SK-N-SH (cell line): ENCODE results near the gene SUCLG2. TPM values are rescaled to one million over a fixed set of nuclear protein-coding genes. Genes with fewer than 3 reads are reported as not detected.

ENCODE experiments used
- CTCF ChIA-PET: fragments of 300-600, 350-600 bp; formaldehyde crosslinking; extraction: SDS; loops from one replicate; lab custom pipeline; 2021; lab: Yijun Ruan, JAX
- POLR2A ChIA-PET: fragments of 350-600 bp; sonication (Branson Sonifier 250); formaldehyde crosslinking; extraction: SDS; loops from one replicate; lab custom pipeline; 2020; ENCODE audit warnings: antibody characterized with exemption, inconsistent platforms; lab: Yijun Ruan, JAX
- DNase-seq: peaks from one replicate; pipeline ENCODE4 v3.0.0; 2012
- H2AFZ ChIP-seq: fragments of 200-600 bp; sonication (generic); 2 replicates; pipeline ENCODE4 v1.8.1; 2016; ENCODE audit warnings: antibody characterized with exemption, mild to moderate bottlenecking, low read depth
- H3F3A ChIP-seq: fragments of 200-600 bp; sonication (generic); replicated peaks from 2 replicates; pipeline ENCODE3; 2016; ENCODE audit warnings: antibody characterized with exemption, mild to moderate bottlenecking; ENCODE audit not compliant: insufficient read depth
- H3K27ac ChIP-seq, 2 experiments: fragments of 200-500 bp in 1 of 2; fragments of 200-600 bp in 1 of 2; sonication (Bioruptor generic) in 1 of 2; sonication (generic), shearing (Covaris generic) in 1 of 2; 2 replicates each; pipeline versions ENCODE4 v1.5.1 to v1.6.1; 2014 to 2016; ENCODE audit warnings: low read depth in 2 of 2, inconsistent platforms in 1 of 2, low read length in 1 of 2, mild to moderate bottlenecking in 1 of 2, mixed read lengths in 1 of 2
- H3K27me3 ChIP-seq: fragments of 200-600 bp; sonication (generic), shearing (Covaris generic); 2 replicates; pipeline ENCODE4 v1.6.1; 2016; ENCODE audit warnings: mixed run types; ENCODE audit not compliant: insufficient read depth
- H3K36me3 ChIP-seq, 2 experiments: fragments of 200-500 bp in 1 of 2; fragments of 200-600 bp in 1 of 2; sonication (Bioruptor generic) in 1 of 2; sonication (generic) in 1 of 2; replicated peaks in 1 of 2; 2 replicates each; pipeline versions ENCODE3 to v1.5.1; 2014 to 2016; ENCODE audit warnings: low read length in 1 of 2, mild to moderate bottlenecking in 1 of 2; ENCODE audit not compliant: insufficient read depth in 2 of 2, control insufficient read depth in 1 of 2
- H3K4me1 ChIP-seq, 2 experiments: fragments of 200-500 bp in 1 of 2; fragments of 200-600 bp in 1 of 2; sonication (Bioruptor generic) in 1 of 2; sonication (generic), shearing (Covaris generic) in 1 of 2; 2 replicates each; pipeline versions ENCODE4 v1.5.1 to v1.6.1; 2014 to 2016; ENCODE audit warnings: low read depth in 1 of 2, low read length in 1 of 2, mixed run types in 1 of 2; ENCODE audit not compliant: insufficient read depth in 2 of 2, control insufficient read depth in 1 of 2
- H3K4me2 ChIP-seq: fragments of 200-600 bp; sonication (generic), shearing (Covaris generic); 2 replicates; pipeline ENCODE4 v1.6.1; 2017; ENCODE audit warnings: mixed run types
- H3K4me3 ChIP-seq, 2 experiments: fragments of 200-500 bp in 1 of 2; fragments of 200-600 bp in 1 of 2; sonication (Bioruptor generic) in 1 of 2; sonication (generic), shearing (Covaris generic) in 1 of 2; 2 replicates each; pipeline versions ENCODE4 v1.5.1 to v1.8.1; 2014 to 2016; ENCODE audit warnings: low read depth in 2 of 2, inconsistent platforms in 1 of 2, low read length in 1 of 2, mild to moderate bottlenecking in 1 of 2, mixed read lengths in 1 of 2, moderate library complexity in 1 of 2
- H3K79me2 ChIP-seq: fragments of 200-600 bp; sonication (generic); 2 replicates; pipeline ENCODE4 v1.8.1; 2017; ENCODE audit warnings: mild to moderate bottlenecking; ENCODE audit not compliant: insufficient read depth
- H3K9ac ChIP-seq: fragments of 200-600 bp; sonication (generic); 2 replicates; pipeline ENCODE4 v1.6.1; 2017; ENCODE audit warnings: mixed run types
- H3K9me2 ChIP-seq: fragments of 200-600 bp; sonication (generic); 2 replicates; pipeline ENCODE4 v1.6.1; 2017; ENCODE audit warnings: mixed run types
- H3K9me3 ChIP-seq: fragments of 200-600 bp; sonication (generic); 2 replicates; pipeline ENCODE4 v1.6.1; 2017; ENCODE audit warnings: mixed run types, mild to moderate bottlenecking, moderate library complexity
- H4K20me1 ChIP-seq: fragments of 200-600 bp; sonication (generic); 2 replicates; pipeline ENCODE4 v1.6.1; 2017; ENCODE audit warnings: mild to moderate bottlenecking, mixed run types; ENCODE audit not compliant: insufficient read depth
- EP300 ChIP-seq, 2 experiments: IDR thresholded peaks; 2 replicates each; pipeline versions ENCODE4 v1.4.0 to v1.6.1; 2012; ENCODE audit warnings: borderline replicate concordance in 1 of 2, low read depth in 1 of 2, low read length in 1 of 2
- FOSL2 ChIP-seq: IDR thresholded peaks from 2 replicates; pipeline ENCODE4 v1.4.0; 2012; ENCODE audit warnings: low read depth, mild to moderate bottlenecking, moderate library complexity, borderline replicate concordance
- FOXJ3 ChIP-seq: sonication (generic); formaldehyde crosslinking; IDR thresholded peaks from 2 replicates; pipeline ENCODE4 v1.5.1; 2020; ENCODE audit warnings: mild to moderate bottlenecking, missing genetic modification reagents
- GATA2 ChIP-seq: sonication (generic); formaldehyde crosslinking; IDR thresholded peaks from 2 replicates; pipeline ENCODE4 v1.5.0; 2020; ENCODE audit warnings: mild to moderate bottlenecking, missing genetic modification reagents
- MXI1 ChIP-seq: IDR thresholded peaks from 2 replicates; pipeline ENCODE4 v1.6.1; 2012; ENCODE audit warnings: mild to moderate bottlenecking, low read depth, low read length, improper control_type of control experiment
- NFIC ChIP-seq: IDR thresholded peaks from 2 replicates; pipeline ENCODE4 v1.4.0; 2012; ENCODE audit warnings: borderline replicate concordance
- PBX3 ChIP-seq: IDR thresholded peaks from 2 replicates; pipeline ENCODE4; 2012
- RAD21 ChIP-seq: IDR thresholded peaks from 2 replicates; pipeline ENCODE4 v1.6.1; 2012; ENCODE audit warnings: mild to moderate bottlenecking, low read length
- RXRA ChIP-seq: IDR thresholded peaks from 2 replicates; pipeline ENCODE4 v1.4.0; 2012; ENCODE audit warnings: low read depth, mild to moderate bottlenecking, borderline replicate concordance
- TEAD4 ChIP-seq: IDR thresholded peaks from 2 replicates; pipeline ENCODE4 v1.4.0; 2012; ENCODE audit warnings: mild to moderate bottlenecking, borderline replicate concordance; ENCODE audit not compliant: insufficient read depth
- WGBS: methylation state at CpG from one replicate; pipeline ENCODE4 v1.1.6; 2017; ENCODE audit warnings: low lambda C conversion rate; 5-methylcytosine and 5-hydroxymethylcytosine counted together
- polyA plus RNA-seq, 3 experiments: library from polyadenylated mRNA; depleted of rRNA; stranded (reverse); fragments of >200 nt; gene quantifications; 2 replicates each; pipeline ENCODE4 v1.2.3, GENCODE V29; 2012

Gene SUCLG2
- polyA plus RNA-seq, 1 of the 3 experiments (the other 2 are of a cell fraction), result 20.2 TPM

DNA sequence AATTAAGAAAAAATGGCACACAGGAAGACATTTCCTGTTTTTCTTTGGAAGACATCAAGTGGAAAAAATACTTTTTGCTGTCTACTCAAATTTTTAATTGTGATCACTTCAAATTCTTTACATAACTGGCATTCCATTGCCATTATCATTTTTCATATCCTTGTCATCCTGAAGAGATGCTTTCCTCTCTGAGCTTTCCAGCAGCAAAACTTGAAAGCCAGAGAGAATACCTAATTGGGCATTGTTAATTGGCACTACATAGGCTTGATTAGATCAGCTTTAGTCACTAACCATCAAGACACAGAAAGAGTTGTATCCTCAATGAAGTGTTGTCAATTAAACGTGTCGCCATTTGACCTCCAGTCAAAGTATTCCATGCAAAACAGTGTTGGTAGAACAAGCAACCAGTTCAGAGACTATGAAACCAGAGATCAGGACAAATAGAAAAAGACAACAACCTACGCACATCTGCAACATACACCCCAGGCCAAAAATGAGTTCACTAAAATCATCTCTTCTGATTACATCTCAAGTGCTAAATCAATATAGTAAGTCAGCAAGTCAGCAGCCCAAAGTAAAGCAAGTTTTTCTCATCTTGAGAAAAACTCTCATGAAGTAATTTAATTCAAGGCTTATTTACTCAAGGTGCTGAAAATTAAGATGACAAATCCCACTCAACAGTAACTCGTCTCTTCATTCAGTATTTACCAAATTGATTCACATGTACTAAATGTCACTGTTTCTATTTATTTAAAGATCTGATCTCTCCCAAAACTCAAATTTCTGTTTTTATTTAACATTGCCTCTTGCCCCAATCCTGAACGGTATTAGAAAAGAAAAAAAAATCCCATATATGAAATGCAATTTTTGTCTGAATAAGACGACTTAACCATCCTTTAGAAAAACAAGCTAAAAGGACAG is 123.0 kb downstream of the SUCLG2 start:
- Histone ChIP-seq H3K27me3 (no peaks in the 10 kb centered on the region), H3K4me1 (peaks cover 0 to 27% of the 10 kb centered on the region in 2 experiments; a peak in 3 of 4 replicates), H4K20me1 (no peaks in the 10 kb centered on the region), H3K4me3 (no peak overlapping the region), H3K4me2 (peak overlapping the region; percentile 12), H3K9me2 (no peaks in the 10 kb centered on the region), H2AFZ (no peak overlapping the region), H3K36me3 (peaks cover 0 to 8% of the 10 kb centered on the region in 2 experiments), H3K79me2 (peaks cover 10% of the 10 kb centered on the region), H3K9me3 (no peaks in the 10 kb centered on the region), H3F3A (peaks cover 19% of the 10 kb centered on the region), H3K27ac (peak overlapping the region; percentile 38 to 39; a peak in 3 of 4 replicates), H3K9ac (no peak overlapping the region)
- ChIA-PET CTCF (interaction anchor here (2.0 kb wide), 1 partner anchor 18 kb away, joined by 4 read pairs; no protein-coding TSS in a partner anchor), POLR2A (no interaction called here)
- no peak for TF ChIP-seq FOXJ3 (CRISPR knock-in tag)
- no peak for TF ChIP-seq MXI1
- no peak for TF ChIP-seq GATA2 (CRISPR knock-in tag)
- 0 out of 4 replicates have a peak, but pooled peaks of 1 of the 2 experiments have one; percentile 23 for TF ChIP-seq EP300 (IDR thresholded peaks at IDR 0.05; ENCODE audit: borderline replicate concordance in 1 of 2, low read depth in 1 of 2, low read length in 1 of 2)
- TF ChIP-seq PBX3, result peak; percentile 59
- TF ChIP-seq NFIC, result no peak
- TF ChIP-seq TEAD4, result peak; percentile 61; the same call in 1 of the 2 replicates
- TF ChIP-seq RXRA, result no peak
- peak; percentile 25; the same call in 1 of the 2 replicates for TF ChIP-seq FOSL2
- no peak for DNase-seq
- 78% methylated on average over 6 of the region's 6 CpGs for WGBS

DNA sequence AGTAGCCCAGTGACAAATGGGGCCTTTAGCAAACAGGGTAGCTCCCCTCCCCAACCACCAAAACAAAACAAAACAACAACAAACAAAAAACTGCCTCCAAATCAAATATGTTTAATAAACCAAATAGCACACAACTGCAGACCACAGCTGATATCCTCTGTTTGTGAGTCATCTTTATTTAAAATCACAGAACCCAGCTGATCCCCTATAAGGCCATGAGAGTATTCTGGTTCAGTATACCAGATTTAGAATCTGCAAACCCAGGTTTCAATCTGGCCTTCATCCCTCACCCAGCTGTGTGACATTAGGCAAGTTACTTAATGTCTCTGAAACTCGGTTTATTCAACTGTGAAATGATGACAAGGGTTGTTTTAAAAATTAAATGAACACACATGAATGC is 124.5 kb downstream of the SUCLG2 start:
- no peaks in the 10 kb centered on the region for H3K9me3 ChIP-seq
- H3K27ac ChIP-seq, result no peak overlapping the region
- H3K4me1 ChIP-seq, result peaks cover 0 to 25% of the 10 kb centered on the region in 2 experiments; a peak in 2 of 4 replicates
- H3K4me2 ChIP-seq, result no peak overlapping the region
- 83% methylated on average over 1 of the region's 1 CpG for WGBS
- H3F3A ChIP-seq, result peaks cover 19% of the 10 kb centered on the region
- H3K79me2 ChIP-seq, result peaks cover 10% of the 10 kb centered on the region
- H3K36me3 ChIP-seq, result peaks cover 8 to 9% of the 10 kb centered on the region in 2 experiments
- H3K9me2 ChIP-seq, result no peaks in the 10 kb centered on the region
- H3K4me3 ChIP-seq, result no peak overlapping the region
- ChIA-PET POLR2A (no interaction called here), CTCF (interaction anchor here (1.1 kb wide), 1 partner anchor 28 kb away, joined by 3 read pairs; no protein-coding TSS in a partner anchor)
- H3K9ac ChIP-seq, result no peak overlapping the region
- no peak for TF ChIP-seq GATA2 (CRISPR knock-in tag)
- TF ChIP-seq MXI1, result no peak
- TF ChIP-seq RAD21, result no peak
- no peaks in the 10 kb centered on the region for H4K20me1 ChIP-seq
- H2AFZ ChIP-seq, result no peak overlapping the region
- no peak for DNase-seq
- no peaks in the 10 kb centered on the region for H3K27me3 ChIP-seq
